WERI-Rb-1 (cell line): Measurements from ENCODE around the gene DENND1A.

Source experiments
- DNase-seq: peaks from one replicate; pipeline ENCODE4 v3.0.0-alpha.2; 2020
- H3K27ac ChIP-seq: fragments of 250-450 bp; sonication (Bioruptor Pico); 2 replicates; pipeline ENCODE4 v1.5.1; 2020; ENCODE audit warnings: mild to moderate bottlenecking, moderate library complexity
- H3K27me3 ChIP-seq: fragments of 250-450 bp; sonication (Bioruptor Pico); 2 replicates; pipeline ENCODE4 v1.5.1; 2021; ENCODE audit warnings: mild to moderate bottlenecking, low read depth, moderate library complexity; ENCODE audit not compliant: insufficient read depth, severe bottlenecking
- H3K36me3 ChIP-seq: fragments of 250-450 bp; sonication (Bioruptor Pico); 2 replicates; pipeline ENCODE4 v1.5.1; 2020; ENCODE audit warnings: mild to moderate bottlenecking, moderate library complexity
- H3K4me3 ChIP-seq: 2 replicates; pipeline ENCODE4 v1.5.1; 2011; ENCODE audit warnings: low read depth, mild to moderate bottlenecking, control low read depth, low read length
- H3K9me3 ChIP-seq: fragments of 250-450 bp; sonication (Bioruptor Pico); 2 replicates; pipeline ENCODE4 v1.5.1; 2021; ENCODE audit warnings: mild to moderate bottlenecking, moderate library complexity; ENCODE audit not compliant: severe bottlenecking
- CTCF ChIP-seq: IDR thresholded peaks from 2 replicates; pipeline ENCODE4 v1.5.1; 2011; ENCODE audit warnings: low read depth, mild to moderate bottlenecking, control low read depth, inconsistent platforms, low read length

Gene DENND1A

GRCh38 chr9:123717581-123718175 lies 212.2 kb downstream of the DENND1A start:
- H3K9me3 ChIP-seq: peaks cover 8% of the 10 kb centered on the region
- no peak for DNase-seq
- H3K36me3 ChIP-seq: no peaks in the 10 kb centered on the region

GRCh38 chr9:123716339-123716945 lies 213.5 kb downstream of the DENND1A start:
- no peak for TF ChIP-seq CTCF
- H3K27me3 ChIP-seq: no peaks in the 10 kb centered on the region
- no peak overlapping the region for H3K4me3 ChIP-seq
- no peaks in the 10 kb centered on the region for H3K36me3 ChIP-seq
- no peak for DNase-seq
- H3K9me3 ChIP-seq: no peaks in the 10 kb centered on the region
- no peak overlapping the region for H3K27ac ChIP-seq

More at GRCh38 chr9:123717581-123718175, 212.2 kb downstream of the DENND1A start:
- Histone ChIP-seq H3K4me3 (no peak overlapping the region), H3K27me3 (no peaks in the 10 kb centered on the region), H3K27ac (peak overlapping the region; percentile 0; the same call in 1 of the 2 replicates)
- no peak for TF ChIP-seq CTCF

GRCh38 chr9:123715258-123715657 lies 214.7 kb downstream of the DENND1A start:
- Histone ChIP-seq H3K9me3 (no peaks in the 10 kb centered on the region), H3K27me3 (no peaks in the 10 kb centered on the region), H3K36me3 (no peaks in the 10 kb centered on the region), H3K4me3 (no peak overlapping the region), H3K27ac (no peak overlapping the region)
- TF ChIP-seq CTCF: no peak
- no peak for DNase-seq

GRCh38 chr9:123713282-123713681 lies 216.6 kb downstream of the DENND1A start:
- no peak for DNase-seq
- no peak overlapping the region for H3K27ac ChIP-seq
- no peaks in the 10 kb centered on the region for H3K36me3 ChIP-seq
- no peak for TF ChIP-seq CTCF
- H3K9me3 ChIP-seq: no peaks in the 10 kb centered on the region
- H3K4me3 ChIP-seq: no peak overlapping the region
- H3K27me3 ChIP-seq: no peaks in the 10 kb centered on the region

GRCh38 chr9:123712399-123712798 lies 217.5 kb downstream of the DENND1A start:
- no peak for TF ChIP-seq CTCF
- Histone ChIP-seq H3K9me3 (no peaks in the 10 kb centered on the region), H3K27ac (no peak overlapping the region), H3K36me3 (no peaks in the 10 kb centered on the region), H3K4me3 (no peak overlapping the region), H3K27me3 (no peaks in the 10 kb centered on the region)
- no peak for DNase-seq

GRCh38 chr9:123710299-123710698 lies 219.6 kb downstream of the DENND1A start:
- H3K27ac ChIP-seq: no peak overlapping the region
- no peak for TF ChIP-seq CTCF
- no peaks in the 10 kb centered on the region for H3K27me3 ChIP-seq
- no peaks in the 10 kb centered on the region for H3K36me3 ChIP-seq
- no peak for DNase-seq
- no peaks in the 10 kb centered on the region for H3K9me3 ChIP-seq
- no peak overlapping the region for H3K4me3 ChIP-seq
